ENCODE measurements around the gene HSPG2.

The HSPG2 gene

DNA sequence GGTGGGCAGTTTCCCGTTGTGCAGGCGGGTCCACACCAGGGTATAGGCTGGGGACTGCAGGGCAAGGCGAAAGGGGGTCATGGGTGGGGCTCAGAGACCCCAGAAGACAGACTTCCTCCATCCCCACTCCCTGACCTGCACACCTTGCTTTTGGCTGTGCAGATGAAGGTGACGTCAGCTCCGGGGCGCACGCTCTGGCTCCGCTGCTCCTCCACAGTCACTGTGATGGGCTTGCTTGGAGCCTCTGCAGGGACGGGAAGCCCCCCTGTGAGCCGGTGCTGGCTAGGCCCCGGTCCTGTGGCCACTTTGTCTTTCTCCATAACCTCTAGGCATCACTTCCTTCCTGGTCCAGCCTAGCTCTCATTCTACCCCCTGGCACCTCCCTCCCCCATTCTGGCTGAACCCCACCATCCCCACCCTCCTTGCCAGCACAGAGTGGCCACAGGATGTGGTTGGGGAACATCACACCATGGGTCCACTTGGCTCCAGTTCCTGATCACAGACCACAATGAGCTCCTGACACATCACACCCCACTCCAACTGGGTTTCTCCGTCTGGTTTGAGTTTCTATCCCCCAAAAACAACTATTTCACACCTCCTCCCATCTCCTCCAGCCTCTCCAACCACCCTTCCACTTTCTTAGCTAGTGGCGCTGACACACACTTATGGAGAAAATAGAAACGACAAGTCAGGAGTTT, 79.8 kb downstream of the HSPG2 start:
- WGBS (ENCODE audit: insufficient coverage): 91% methylated on average over 12 of the region's 14 CpGs
- no peak overlapping the region for H3K4me3 ChIP-seq (ENCODE audit: control insufficient read depth in 1 of 7, extremely low read depth in 1 of 7, insufficient read depth in 4 of 7, low read depth in 2 of 7, low read length in 6 of 7)
- H3K4me1 ChIP-seq (ENCODE audit: control extremely low read depth in 1 of 4, control insufficient read depth in 4 of 4, insufficient read depth in 4 of 4, low read length in 3 of 4): peaks cover 0 to 19% (median 4%) of the 10 kb centered on the region in 4 experiments
- H3K27me3 ChIP-seq (replicated peaks in 2 of 5; ENCODE audit: control insufficient read depth in 4 of 5, insufficient read depth in 5 of 5, low read length in 4 of 5): no peaks in the 10 kb centered on the region
- H3K9me3 ChIP-seq (ENCODE audit: control extremely low read depth in 1 of 5, control insufficient read depth in 4 of 5, insufficient read depth in 2 of 5, low read depth in 1 of 5, low read length in 4 of 5): peaks cover 0 to 7% (median 6%) of the 10 kb centered on the region in 5 experiments
- ChIA-PET POLR2A (no interaction called here), CTCF (no interaction called here)
- no peak overlapping the region for H3K27ac ChIP-seq (ENCODE audit: insufficient read depth in 1 of 2, low read depth in 1 of 2, low read length in 2 of 2, poor library complexity in 1 of 2, severe bottlenecking in 2 of 2)
- peak in 2 of 3 donors; percentile 32 to 36 for DNase-seq
- peaks cover 8 to 85% (median 34%) of the 10 kb centered on the region in 4 experiments for H3K36me3 ChIP-seq (ENCODE audit: control insufficient read depth in 4 of 4, insufficient read depth in 4 of 4, low read length in 3 of 4)

DNA sequence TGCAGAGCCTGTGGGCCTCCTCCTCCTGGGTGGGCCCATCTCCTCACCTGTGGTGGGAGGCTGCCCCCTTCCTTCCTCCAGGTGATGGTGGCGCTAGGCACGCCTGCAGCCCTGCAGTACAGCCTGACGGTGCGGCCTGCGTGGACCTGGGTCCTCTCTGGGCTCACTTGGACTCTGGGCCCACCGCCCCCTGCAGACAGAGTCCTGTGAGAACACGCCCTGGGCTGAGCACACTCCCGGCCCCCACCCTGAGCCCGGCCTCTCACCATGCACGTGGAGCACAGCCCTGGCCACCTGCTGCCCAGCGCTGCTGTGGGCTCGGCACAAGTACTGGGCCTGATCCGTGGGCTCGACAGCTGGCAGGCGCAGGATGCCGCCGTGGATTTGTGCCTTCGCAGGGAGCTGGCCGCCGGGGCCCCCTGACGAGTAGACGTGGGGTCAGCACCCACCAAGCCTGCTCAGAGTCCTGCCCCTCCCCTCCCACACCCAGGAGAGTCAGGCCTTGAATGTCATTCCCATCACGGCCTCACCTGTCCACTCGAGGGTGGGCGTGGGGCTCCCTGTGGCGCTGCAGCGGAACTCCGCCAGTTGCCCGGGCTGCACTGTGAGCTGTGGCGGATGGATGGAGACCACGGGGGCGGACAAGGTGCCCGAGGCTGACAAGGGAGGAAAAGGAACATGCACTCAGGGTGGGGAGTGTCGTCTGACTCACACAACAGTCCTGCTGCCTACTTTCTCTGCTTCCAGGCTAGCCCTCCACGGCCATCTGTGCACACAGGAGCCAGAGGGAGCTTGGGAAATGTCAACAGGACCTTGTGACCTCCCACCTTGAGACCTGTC, 81.6 kb downstream of the HSPG2 start:
- POLR2A ChIA-PET: no interaction called here
- Histone ChIP-seq H3K27me3 (replicated peaks in 2 of 5; ENCODE audit: control insufficient read depth in 4 of 5, insufficient read depth in 5 of 5, low read length in 4 of 5) (no peaks in the 10 kb centered on the region), H3K4me1 (ENCODE audit: control extremely low read depth in 1 of 4, control insufficient read depth in 4 of 4, insufficient read depth in 4 of 4, low read length in 3 of 4) (peaks cover 0 to 19% (median 4%) of the 10 kb centered on the region in 4 experiments), H3K27ac (ENCODE audit: insufficient read depth in 1 of 2, low read depth in 1 of 2, low read length in 2 of 2, poor library complexity in 1 of 2, severe bottlenecking in 2 of 2) (no peak overlapping the region), H3K4me3 (ENCODE audit: control insufficient read depth in 1 of 7, extremely low read depth in 1 of 7, insufficient read depth in 4 of 7, low read depth in 2 of 7, low read length in 6 of 7) (no peak overlapping the region), H3K9me3 (ENCODE audit: control extremely low read depth in 1 of 5, control insufficient read depth in 4 of 5, insufficient read depth in 2 of 5, low read depth in 1 of 5, low read length in 4 of 5) (no peaks in the 10 kb centered on the region), H3K36me3 (ENCODE audit: control insufficient read depth in 4 of 4, insufficient read depth in 4 of 4, low read length in 3 of 4) (peaks cover 8 to 82% (median 26%) of the 10 kb centered on the region in 4 experiments)
- CTCF ChIA-PET: no interaction called here
- no peak for DNase-seq
- whole genome bisulfite sequencing (ENCODE audit: insufficient coverage): 97% methylated on average over 25 of the region's 35 CpGs

GRCh38 chr1:21854751-21855131, 82.4 kb downstream of the HSPG2 start:
- POLR2A ChIA-PET: no interaction called here
- Histone ChIP-seq H3K9me3 (ENCODE audit: control extremely low read depth in 1 of 5, control insufficient read depth in 4 of 5, insufficient read depth in 2 of 5, low read depth in 1 of 5, low read length in 4 of 5) (no peaks in the 10 kb centered on the region), H3K27ac (ENCODE audit: insufficient read depth in 1 of 2, low read depth in 1 of 2, low read length in 2 of 2, poor library complexity in 1 of 2, severe bottlenecking in 2 of 2) (no peak overlapping the region), H3K36me3 (ENCODE audit: control insufficient read depth in 4 of 4, insufficient read depth in 4 of 4, low read length in 3 of 4) (peaks cover 8 to 83% (median 24%) of the 10 kb centered on the region in 4 experiments), H3K4me3 (ENCODE audit: control insufficient read depth in 1 of 7, extremely low read depth in 1 of 7, insufficient read depth in 4 of 7, low read depth in 2 of 7, low read length in 6 of 7) (no peak overlapping the region), H3K4me1 (ENCODE audit: control extremely low read depth in 1 of 4, control insufficient read depth in 4 of 4, insufficient read depth in 4 of 4, low read length in 3 of 4) (peaks cover 0 to 19% (median 4%) of the 10 kb centered on the region in 4 experiments), H3K27me3 (replicated peaks in 2 of 5; ENCODE audit: control insufficient read depth in 4 of 5, insufficient read depth in 5 of 5, low read length in 4 of 5) (no peaks in the 10 kb centered on the region)
- WGBS (ENCODE audit: insufficient coverage): 98% methylated on average over 13 of the region's 13 CpGs
- no peak for DNase-seq
- CTCF ChIA-PET: no interaction called here

GRCh38 chr1:21854090-21854750, 82.9 kb downstream of the HSPG2 start:
- no peaks in the 10 kb centered on the region for H3K9me3 ChIP-seq (ENCODE audit: control extremely low read depth in 1 of 5, control insufficient read depth in 4 of 5, insufficient read depth in 2 of 5, low read depth in 1 of 5, low read length in 4 of 5)
- CTCF ChIA-PET: interaction anchor here (1.5 kb wide), 1 partner anchor 31 kb away, joined by 3 read pairs; no protein-coding TSS in a partner anchor
- POLR2A ChIA-PET: interaction anchor here (0.6 kb wide), 2 partner anchors 172 to 602 kb away, joined by 3 to 5 read pairs; no protein-coding TSS in a partner anchor
- DNase-seq: no peak
- peaks cover 0 to 19% (median 4%) of the 10 kb centered on the region in 4 experiments for H3K4me1 ChIP-seq (ENCODE audit: control extremely low read depth in 1 of 4, control insufficient read depth in 4 of 4, insufficient read depth in 4 of 4, low read length in 3 of 4)
- no peak overlapping the region for H3K4me3 ChIP-seq (ENCODE audit: control insufficient read depth in 1 of 7, extremely low read depth in 1 of 7, insufficient read depth in 4 of 7, low read depth in 2 of 7, low read length in 6 of 7)
- H3K27ac ChIP-seq (ENCODE audit: insufficient read depth in 1 of 2, low read depth in 1 of 2, low read length in 2 of 2, poor library complexity in 1 of 2, severe bottlenecking in 2 of 2): no peak overlapping the region
- 96% methylated on average over 14 of the region's 21 CpGs for WGBS (ENCODE audit: insufficient coverage)
- H3K27me3 ChIP-seq (replicated peaks in 2 of 5; ENCODE audit: control insufficient read depth in 4 of 5, insufficient read depth in 5 of 5, low read length in 4 of 5): no peaks in the 10 kb centered on the region
- H3K36me3 ChIP-seq (ENCODE audit: control insufficient read depth in 4 of 4, insufficient read depth in 4 of 4, low read length in 3 of 4): peaks cover 8 to 81% (median 23%) of the 10 kb centered on the region in 4 experiments

GRCh38 chr1:21853131-21853427, 84.0 kb downstream of the HSPG2 start:
- Histone ChIP-seq H3K27me3 (replicated peaks in 2 of 5; ENCODE audit: control insufficient read depth in 4 of 5, insufficient read depth in 5 of 5, low read length in 4 of 5) (no peaks in the 10 kb centered on the region), H3K4me1 (ENCODE audit: control extremely low read depth in 1 of 4, control insufficient read depth in 4 of 4, insufficient read depth in 4 of 4, low read length in 3 of 4) (peaks cover 0 to 16% (median 4%) of the 10 kb centered on the region in 4 experiments), H3K9me3 (ENCODE audit: control extremely low read depth in 1 of 5, control insufficient read depth in 4 of 5, insufficient read depth in 2 of 5, low read depth in 1 of 5, low read length in 4 of 5) (no peaks in the 10 kb centered on the region), H3K27ac (ENCODE audit: insufficient read depth in 1 of 2, low read depth in 1 of 2, low read length in 2 of 2, poor library complexity in 1 of 2, severe bottlenecking in 2 of 2) (no peak overlapping the region), H3K36me3 (ENCODE audit: control insufficient read depth in 4 of 4, insufficient read depth in 4 of 4, low read length in 3 of 4) (peaks cover 8 to 83% (median 25%) of the 10 kb centered on the region in 4 experiments), H3K4me3 (ENCODE audit: control insufficient read depth in 1 of 7, extremely low read depth in 1 of 7, insufficient read depth in 4 of 7, low read depth in 2 of 7, low read length in 6 of 7) (no peak overlapping the region)
- ChIA-PET CTCF (interaction anchor here (1.5 kb wide), 1 partner anchor 30 kb away, joined by 3 read pairs; no protein-coding TSS in a partner anchor), POLR2A (no interaction called here)
- no peak for DNase-seq
- WGBS (ENCODE audit: insufficient coverage): 98% methylated on average over 6 of the region's 7 CpGs

- Histone ChIP-seq H3K9me3 (ENCODE audit: control extremely low read depth in 1 of 5, control insufficient read depth in 4 of 5, insufficient read depth in 2 of 5, low read depth in 1 of 5, low read length in 4 of 5) (no peaks in the 10 kb centered on the region), H3K4me3 (ENCODE audit: control insufficient read depth in 1 of 7, extremely low read depth in 1 of 7, insufficient read depth in 4 of 7, low read depth in 2 of 7, low read length in 6 of 7) (no peak overlapping the region), H3K4me1 (ENCODE audit: control extremely low read depth in 1 of 4, control insufficient read depth in 4 of 4, insufficient read depth in 4 of 4, low read length in 3 of 4) (peaks cover 0 to 10% (median 2%) of the 10 kb centered on the region in 4 experiments), H3K27ac (ENCODE audit: insufficient read depth in 1 of 2, low read depth in 1 of 2, low read length in 2 of 2, poor library complexity in 1 of 2, severe bottlenecking in 2 of 2) (no peak overlapping the region), H3K27me3 (replicated peaks in 2 of 5; ENCODE audit: control insufficient read depth in 4 of 5, insufficient read depth in 5 of 5, low read length in 4 of 5) (no peaks in the 10 kb centered on the region), H3K36me3 (ENCODE audit: control insufficient read depth in 4 of 4, insufficient read depth in 4 of 4, low read length in 3 of 4) (peaks cover 8 to 83% (median 26%) of the 10 kb centered on the region in 4 experiments)
- no peak for DNase-seq
- 99% methylated on average over 20 of the region's 29 CpGs for WGBS (ENCODE audit: insufficient coverage)
- POLR2A ChIA-PET: no interaction called here
- CTCF ChIA-PET: interaction anchor here (1.5 kb wide), 1 partner anchor 29 kb away, joined by 3 read pairs; no protein-coding TSS in a partner anchor
Observed at GRCh38 chr1:21852282-21853130, 84.6 kb downstream of the HSPG2 start.
